GM21390 (cell line): Measurements from ENCODE around the gene C14orf132.

Source experiments
- ATAC-seq: cut with Tn5 transposase; IDR thresholded peaks from one replicate; pipeline ENCODE4 v1.9.1; 2021; ENCODE audit not compliant: unreplicated experiment

The C14orf132 gene

DNA sequence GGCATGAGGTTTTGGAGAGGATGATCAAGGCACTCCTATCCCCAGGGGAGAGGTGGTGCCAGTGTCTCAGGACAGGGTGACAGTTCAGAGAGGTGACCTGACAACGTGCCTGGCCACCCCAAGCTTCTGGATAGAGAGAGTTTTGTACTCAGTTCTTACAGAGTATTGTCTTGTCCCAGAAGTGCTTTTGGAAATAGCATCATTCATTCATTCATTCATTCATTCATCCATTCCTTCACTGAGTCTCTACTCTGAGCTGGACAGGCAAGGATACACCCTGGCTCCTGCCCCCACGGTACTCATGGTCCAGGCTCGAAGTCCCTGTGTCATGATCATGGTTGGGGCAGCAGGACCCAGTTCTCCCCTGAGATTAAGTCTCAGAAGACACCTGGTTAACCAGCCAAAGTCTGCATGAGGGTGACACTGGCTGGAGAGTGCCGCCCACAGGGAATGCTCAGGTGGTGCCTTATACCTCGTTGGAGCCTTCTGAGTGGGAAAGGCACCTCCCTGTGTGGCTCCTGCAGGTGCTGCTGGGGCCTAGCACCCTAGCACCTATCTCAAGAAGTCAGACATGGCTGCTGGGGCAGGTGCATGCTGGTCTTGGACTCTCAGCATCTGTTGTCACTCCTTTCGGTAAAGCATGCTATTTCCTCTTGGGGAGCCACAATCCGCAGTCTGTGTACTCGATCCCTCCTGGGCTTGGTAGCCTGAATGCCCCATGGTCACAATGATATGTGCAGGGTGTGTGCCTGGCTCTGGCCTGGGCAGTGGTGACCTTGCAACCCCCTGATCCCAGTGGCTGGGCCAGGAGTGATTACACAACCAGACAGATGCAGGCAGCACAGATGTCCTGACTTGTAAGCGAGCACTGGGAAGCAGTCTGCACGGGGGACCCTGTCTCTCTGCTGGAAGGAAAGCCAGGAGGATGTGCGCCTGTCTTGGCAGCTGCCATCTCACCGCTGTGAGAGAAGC lies 57.8 kb downstream of the C14orf132 start:
- ATAC-seq = no peak

GRCh38 chr14:96097752-96098151 lies 58.6 kb downstream of the C14orf132 start:
- no peak for ATAC-seq

GRCh38 chr14:96098309-96098998 lies 59.3 kb downstream of the C14orf132 start:
- ATAC-seq = no peak

- ATAC-seq = no peak
Observed at GRCh38 chr14:96098999-96099335, 59.8 kb downstream of the C14orf132 start.

DNA sequence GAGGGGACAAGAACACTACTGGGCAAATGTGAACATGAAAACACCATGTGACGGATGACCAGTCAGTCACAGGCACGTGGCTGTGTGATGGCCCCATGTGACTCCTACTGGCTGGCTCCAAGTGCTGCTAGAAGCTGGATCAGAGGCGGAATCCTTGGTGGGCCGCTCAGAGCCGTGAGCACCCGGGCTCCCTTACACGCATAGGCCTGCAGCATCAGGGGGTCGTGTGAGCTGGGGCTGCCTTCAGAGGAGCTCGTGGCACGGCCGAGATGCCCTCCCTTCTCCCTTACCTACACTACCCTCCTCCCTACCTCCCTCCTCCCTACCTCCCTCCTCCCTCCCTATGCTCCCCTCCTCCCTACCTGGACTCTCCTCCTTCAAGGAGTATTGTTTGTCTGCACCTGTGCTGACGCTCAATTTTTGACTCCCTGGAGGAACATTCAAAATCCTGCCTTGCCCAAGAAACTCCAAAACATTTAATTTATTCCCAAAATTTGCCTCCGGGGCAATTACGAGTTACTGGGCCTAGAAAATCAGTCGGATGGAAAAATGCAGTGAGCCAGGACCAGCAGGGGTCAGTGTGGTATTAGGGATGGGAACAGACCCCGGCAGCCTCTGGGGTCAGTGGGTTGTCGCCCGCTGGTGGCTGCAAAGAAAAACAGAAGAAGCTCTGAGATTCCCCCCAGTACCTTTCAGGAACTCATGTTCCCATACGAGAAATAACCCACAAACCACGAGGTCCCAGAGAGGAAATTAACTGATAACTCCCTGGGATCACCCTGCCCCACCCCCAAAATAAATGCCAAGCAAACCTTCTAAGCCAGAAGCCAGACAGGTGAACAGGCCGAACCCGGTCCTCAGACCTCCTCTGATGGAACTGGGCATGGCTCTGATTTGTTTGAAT lies 61.3 kb downstream of the C14orf132 start:
- no peak for ATAC-seq

GRCh38 chr14:96102081-96102856 lies 63.1 kb downstream of the C14orf132 start:
- no peak for ATAC-seq

- no peak for ATAC-seq
Observed at GRCh38 chr14:96103075-96103474, 63.9 kb downstream of the C14orf132 start.

DNA sequence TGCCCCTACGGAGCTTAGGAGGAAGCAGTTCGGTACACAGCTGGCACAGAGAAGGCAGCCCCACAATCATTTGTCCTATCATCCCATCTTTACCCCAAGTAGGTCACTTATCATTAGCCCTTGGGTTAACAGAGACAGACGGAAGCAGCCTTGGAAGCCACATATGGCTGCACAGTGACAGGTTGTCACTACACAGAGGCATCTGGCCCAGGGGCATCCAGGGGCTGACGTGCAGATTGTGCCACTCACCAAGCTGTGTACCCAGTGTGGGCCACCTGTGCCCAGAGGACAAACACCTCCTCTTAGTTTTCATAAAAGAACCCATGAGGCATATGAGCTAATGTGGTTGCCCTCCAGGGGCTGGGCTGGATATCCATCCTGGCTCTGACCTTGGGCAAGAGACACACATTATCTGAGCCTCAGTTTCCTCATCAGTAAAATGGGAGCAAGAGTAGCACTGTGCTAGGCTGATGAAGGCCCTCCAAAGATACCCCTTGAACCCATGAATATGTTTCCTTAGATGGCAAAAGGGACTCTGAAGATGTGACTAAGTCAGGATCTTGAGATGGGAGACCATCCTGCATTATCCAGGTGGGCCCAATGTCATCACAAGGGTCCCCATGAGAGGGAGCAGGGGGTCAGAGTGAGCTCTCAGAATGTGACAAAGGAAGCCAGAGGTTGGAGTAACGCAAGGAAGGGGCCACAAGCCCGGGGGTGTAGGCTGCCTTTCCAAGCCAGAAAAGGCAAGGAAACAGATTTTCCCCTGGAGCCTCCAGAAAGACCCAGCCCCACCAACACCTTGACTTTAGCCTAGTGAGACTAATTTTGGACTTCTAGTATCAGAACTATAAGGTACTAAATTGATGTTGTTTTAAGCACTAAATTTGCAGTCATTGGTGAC lies 64.6 kb downstream of the C14orf132 start:
- no peak for ATAC-seq

- ATAC-seq = no peak
Observed at GRCh38 chr14:96104469-96105057, 65.4 kb downstream of the C14orf132 start.

DNA sequence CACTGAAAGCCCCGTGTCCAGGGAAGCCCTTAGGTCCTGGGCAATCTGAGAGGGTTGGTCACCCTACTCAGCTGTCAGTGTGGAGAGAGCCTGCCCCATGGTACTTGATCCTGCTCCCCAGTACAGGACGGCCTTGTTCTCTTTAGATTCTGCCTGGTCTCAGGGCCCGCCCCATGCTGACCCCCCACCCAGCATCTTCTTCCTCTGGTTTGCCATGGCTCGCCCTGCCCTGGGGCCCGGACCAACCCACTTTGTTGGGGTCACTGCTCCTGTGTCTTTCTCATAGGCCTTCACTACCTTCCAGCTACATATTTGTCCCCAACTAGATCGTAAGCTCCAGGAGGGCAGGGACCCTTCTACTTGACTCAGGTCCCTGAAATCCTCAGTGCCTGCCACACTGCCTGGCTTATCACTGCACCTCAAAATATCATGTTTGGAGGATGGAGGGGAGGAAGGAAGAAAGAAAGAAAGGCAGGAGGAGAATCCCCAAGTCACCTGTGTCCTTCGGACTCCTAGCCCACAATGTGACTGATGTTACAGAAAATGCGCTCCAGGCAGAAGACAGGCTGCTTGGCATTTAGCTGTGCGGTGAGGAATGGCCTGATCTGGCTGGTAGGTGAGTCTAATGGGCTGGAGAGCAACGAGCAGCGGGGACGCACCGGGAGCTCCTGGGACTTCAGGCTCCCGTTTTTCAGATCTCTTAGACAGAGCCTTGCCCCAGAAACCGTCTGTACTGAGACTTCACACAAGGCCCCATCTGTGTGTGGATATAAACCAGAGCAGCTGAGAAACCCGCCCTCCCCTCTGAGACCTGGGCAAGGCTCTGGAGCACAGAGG lies 66.1 kb downstream of the C14orf132 start:
- no peak for ATAC-seq

DNA sequence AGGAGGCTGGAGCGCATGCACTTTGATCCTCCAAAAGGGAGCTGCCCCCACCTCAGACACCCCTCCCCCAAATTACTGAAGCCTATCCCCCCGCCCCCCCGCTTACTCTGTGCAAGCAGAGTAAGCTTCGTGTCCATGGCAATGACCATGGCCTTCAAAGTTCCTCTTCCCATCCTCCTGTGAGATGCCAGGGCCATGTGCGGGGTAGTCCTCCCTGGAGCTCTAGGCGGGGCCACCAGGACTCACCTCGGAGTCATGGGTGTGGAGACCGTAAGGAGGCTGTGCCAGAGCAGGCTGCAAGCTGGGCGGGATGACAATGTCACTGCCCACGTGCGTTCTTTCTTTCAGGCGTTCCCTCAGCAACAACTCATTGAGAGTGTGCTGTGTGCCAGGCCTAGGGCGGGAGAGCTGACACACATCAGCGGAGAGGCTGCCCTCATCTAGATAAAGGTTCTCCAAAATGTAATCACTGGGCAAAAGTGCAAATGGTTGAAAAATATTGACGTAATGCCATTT lies 66.8 kb downstream of the C14orf132 start:
- ATAC-seq = no peak

GRCh38 chr14:96106891-96107290 lies 67.7 kb downstream of the C14orf132 start:
- no peak for ATAC-seq

DNA sequence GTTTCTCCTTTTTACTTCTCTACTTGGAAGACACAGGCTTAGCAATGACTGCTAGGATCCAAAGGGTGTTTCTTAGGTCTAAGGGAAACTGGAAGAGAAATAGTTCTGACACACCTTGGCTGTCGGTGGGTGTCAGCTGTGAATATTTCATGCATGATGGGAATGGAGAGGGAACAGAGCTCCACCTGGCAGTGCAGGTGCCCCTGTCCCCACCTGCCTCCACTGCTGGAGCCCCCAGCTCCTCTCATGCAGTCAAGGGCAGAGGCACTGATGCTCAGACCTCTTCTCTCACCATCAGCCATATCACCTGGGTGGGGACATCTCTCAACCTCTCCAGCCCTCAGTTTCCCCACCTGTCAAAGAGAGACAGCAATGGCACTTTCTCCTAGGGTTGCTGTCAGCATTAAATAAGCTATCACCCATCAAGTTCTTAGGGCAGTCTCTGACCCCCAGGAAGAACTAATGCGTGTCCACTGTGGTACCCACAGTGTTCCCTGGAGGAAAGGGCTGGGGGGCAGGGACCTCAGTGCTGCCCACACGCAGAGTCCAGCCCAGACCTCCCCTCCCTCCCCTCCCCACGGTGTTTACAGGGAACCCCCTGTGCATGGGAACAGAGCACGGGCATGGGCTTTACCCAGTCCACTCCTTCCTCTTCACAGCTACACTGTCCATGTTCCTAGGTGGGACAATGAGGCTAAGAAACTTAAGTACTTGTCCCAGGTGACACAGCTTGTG lies 69.1 kb downstream of the C14orf132 start:
- no peak for ATAC-seq

DNA sequence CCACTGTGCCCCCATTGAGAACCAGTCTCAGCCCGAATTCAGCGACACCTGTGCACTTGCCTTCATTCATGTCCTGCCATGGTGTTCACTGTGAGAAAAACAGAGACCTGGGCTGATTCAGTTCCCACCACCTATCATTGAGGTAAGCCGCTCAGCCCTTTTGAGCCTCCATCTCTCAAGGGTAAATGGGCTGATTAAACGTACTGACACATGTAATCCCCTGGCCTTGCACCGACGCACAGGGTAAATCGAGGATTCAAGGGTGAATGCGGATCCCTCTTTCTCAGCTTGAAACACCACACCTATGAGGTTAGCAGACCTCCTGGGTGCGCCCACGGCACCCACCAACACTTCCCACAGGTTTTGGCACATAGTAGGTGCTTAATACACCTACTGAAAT lies 69.7 kb downstream of the C14orf132 start:
- ATAC-seq = no peak

DNA sequence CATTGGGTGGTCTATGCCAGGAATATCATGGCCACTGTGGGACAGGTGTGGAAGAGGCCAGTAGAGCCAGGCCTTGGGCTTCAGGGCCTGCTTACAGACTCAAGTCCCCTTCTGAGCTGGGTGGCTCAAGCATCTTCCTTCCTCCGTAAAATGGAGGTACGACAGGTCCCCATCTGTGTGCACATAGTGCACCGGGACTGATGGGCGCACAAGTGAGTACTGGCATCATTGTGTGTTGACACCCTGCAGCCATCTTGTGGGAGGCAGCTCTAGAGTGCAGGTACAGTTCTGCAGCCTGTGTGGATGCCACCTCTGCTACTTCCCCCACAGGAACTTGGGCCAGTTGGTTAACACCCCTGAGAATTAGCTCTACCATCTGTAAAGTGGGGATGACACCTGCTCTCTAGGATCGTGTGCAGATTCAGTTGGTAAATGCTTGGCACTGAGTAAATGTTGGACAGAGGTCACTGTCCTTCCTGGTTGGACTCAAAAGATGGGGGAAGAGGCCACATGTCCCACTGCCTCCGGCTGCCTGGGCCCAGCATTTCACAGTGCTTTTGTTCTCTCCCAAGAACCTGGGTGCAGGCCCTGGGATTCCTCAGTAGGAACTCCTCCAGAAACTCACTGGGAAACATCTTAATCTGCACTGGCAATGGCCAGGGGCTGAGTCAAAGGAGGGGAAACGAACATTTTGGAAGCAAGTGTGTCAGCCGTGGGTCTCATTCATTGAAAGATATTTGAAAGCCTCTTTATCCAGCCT lies 70.6 kb downstream of the C14orf132 start:
- ATAC-seq = no peak

- ATAC-seq = no peak
Observed at GRCh38 chr14:96112032-96112431, 72.9 kb downstream of the C14orf132 start.

GRCh38 chr14:96114002-96114401 lies 74.8 kb downstream of the C14orf132 start:
- no peak for ATAC-seq
